Testis (tissue), 2 donors: Measurements from ENCODE around the gene CDH11.

Source experiments
- CTCF ChIP-seq, 3 experiments: fragments of 450-650 bp in 2 of 3; fragments of 200-600 bp in 1 of 3; sonication (generic) in 1 of 3; IDR thresholded peaks; one replicate each; pipeline ENCODE4 v1.5.1; 2016 to 2019; ENCODE audit warnings: antibody characterized with exemption in 3 of 3, mild to moderate bottlenecking in 2 of 3, moderate library complexity in 1 of 3
- POLR2A ChIP-seq: fragments of 450-650 bp; IDR thresholded peaks from one replicate; pipeline ENCODE4 v1.6.1; 2017; ENCODE audit warnings: antibody characterized with exemption, mild to moderate bottlenecking, moderate library complexity

- TF ChIP-seq CTCF (IDR thresholded peaks at IDR 0.05) (no peak), POLR2A (no peak)
Measured at GRCh38 chr16:65012357-65012756, 109.5 kb downstream of the CDH11 start.
